ENCODE measurements around the gene CALHM5.
"Not testable (repeated sequence)": the region's sequence is repeated elsewhere in the genome, so short reads cannot be mapped to it uniquely, and the experiment has no call there.

CALHM5 gene

GRCh38 chr6:116485559-116486184 lies 25.8 kb upstream of the CALHM5 start:
- TF ChIP-seq, protein P1, sequence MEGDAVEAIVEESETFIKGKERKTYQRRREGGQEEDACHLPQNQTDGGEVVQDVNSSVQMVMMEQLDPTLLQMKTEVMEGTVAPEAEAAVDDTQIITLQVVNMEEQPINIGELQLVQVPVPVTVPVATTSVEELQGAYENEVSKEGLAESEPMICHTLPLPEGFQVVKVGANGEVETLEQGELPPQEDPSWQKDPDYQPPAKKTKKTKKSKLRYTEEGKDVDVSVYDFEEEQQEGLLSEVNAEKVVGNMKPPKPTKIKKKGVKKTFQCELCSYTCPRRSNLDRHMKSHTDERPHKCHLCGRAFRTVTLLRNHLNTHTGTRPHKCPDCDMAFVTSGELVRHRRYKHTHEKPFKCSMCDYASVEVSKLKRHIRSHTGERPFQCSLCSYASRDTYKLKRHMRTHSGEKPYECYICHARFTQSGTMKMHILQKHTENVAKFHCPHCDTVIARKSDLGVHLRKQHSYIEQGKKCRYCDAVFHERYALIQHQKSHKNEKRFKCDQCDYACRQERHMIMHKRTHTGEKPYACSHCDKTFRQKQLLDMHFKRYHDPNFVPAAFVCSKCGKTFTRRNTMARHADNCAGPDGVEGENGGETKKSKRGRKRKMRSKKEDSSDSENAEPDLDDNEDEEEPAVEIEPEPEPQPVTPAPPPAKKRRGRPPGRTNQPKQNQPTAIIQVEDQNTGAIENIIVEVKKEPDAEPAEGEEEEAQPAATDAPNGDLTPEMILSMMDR (IDR thresholded peaks at IDR 0.05; ENCODE audit: borderline replicate concordance, insufficient read depth, low read depth, low read length), result no peak

DNA sequence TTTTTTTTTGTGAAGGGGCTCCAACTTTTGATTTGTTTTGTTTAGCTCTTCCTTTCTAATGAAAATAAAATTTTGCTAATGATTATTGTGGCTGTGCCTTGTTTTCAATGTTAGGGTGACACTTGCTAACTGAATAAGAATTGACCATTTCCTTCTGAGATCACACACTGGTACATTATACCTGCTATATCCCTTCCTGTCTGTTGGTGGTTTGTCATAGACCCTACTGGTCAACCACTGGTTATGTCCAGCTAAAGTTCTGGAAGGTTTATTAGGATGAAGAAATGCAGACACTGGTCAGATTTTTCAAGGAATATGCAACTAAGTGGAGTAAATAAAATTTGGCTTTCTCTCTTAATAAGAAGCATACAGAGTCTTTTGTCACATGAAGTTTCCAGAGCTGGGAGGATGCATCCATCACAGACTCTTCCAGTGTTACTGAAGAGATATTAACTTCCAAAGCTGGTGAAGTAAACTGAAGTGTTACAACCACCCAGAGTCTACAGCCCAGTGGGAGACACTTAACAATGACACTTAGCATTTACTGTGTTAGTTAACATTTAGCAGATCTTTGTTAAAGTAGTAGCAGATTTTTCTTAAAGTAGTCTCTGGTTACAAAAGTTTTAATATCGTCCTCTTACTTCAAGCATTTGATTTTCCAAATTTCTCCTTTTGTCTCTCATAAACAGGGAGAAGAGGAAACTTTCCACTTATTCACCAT lies 19.7 kb upstream of the CALHM5 start:
- H3K4me3 ChIP-seq (ENCODE audit: low read depth, low read length), result no peak overlapping the region
- TF ChIP-seq, protein P1 (IDR thresholded peaks at IDR 0.05; ENCODE audit: borderline replicate concordance, insufficient read depth, low read depth, low read length), result no peak

More at GRCh38 chr6:116485559-116486184, 25.8 kb upstream of the CALHM5 start:
- H3K4me3 ChIP-seq (ENCODE audit: low read depth, low read length), result no peak overlapping the region

GRCh38 chr6:116492331-116493067 lies 18.9 kb upstream of the CALHM5 start:
- H3K4me3 ChIP-seq (ENCODE audit: low read depth, low read length), result no peak overlapping the region
- TF ChIP-seq, protein P1 (IDR thresholded peaks at IDR 0.05; ENCODE audit: borderline replicate concordance, insufficient read depth, low read depth, low read length), result no peak

- H3K4me3 ChIP-seq (ENCODE audit: low read depth, low read length), result not testable (repeated sequence)
Measured at GRCh38 chr6:116495161-116495560, 16.3 kb upstream of the CALHM5 start.

DNA sequence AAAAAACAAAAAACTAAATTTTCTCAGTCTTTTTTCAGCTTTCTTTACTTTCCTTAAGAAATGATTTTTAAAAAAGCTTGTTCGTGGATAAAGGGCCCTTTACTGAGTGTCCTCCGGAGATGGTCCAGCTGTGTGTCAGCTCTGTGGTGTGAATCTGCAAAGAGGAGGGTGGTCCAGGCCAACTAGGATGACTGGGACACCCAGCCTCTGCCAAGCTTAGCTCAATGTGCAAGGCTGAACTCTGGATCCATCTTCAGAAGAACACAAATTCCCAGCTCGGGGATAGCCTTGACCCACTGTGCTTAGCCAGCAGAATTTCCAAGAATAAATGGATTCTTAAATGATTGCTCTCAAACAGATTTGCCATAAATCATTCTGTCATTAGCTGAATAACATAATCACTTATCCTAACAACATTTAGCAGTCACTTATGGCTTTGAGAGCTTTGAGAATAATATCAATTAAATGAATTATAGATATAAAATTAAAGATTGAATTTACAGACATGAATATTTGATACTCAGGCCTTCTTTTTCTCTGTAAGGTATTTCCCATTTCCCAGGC lies 14.2 kb upstream of the CALHM5 start:
- no peak overlapping the region for H3K4me3 ChIP-seq (ENCODE audit: low read depth, low read length)
- TF ChIP-seq, protein P1 (IDR thresholded peaks at IDR 0.05; ENCODE audit: borderline replicate concordance, insufficient read depth, low read depth, low read length), result no peak

GRCh38 chr6:116500969-116501433 lies 10.4 kb upstream of the CALHM5 start:
- H3K4me3 ChIP-seq (ENCODE audit: low read depth, low read length), result no peak overlapping the region
- TF ChIP-seq, protein P1 (IDR thresholded peaks at IDR 0.05; ENCODE audit: borderline replicate concordance, insufficient read depth, low read depth, low read length), result no peak

DNA sequence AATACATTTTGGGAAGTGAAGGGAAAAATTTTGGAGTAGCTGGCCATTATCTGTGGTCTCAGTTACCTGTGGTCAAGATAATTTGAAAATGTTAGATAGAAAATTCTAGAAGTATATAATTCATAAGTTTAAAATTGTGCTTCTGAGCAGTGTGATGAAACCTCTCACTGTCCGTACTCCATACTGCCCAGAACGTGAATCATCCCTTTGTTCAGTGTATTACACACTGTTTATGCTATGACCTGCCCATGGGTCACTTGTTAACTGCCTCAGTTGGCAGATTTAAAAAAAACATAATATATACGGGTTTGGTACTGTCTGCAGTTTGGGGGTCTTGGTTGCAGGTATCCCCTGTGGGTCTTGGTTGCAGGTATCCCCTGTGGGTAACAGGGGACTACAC lies 4.1 kb upstream of the CALHM5 start:
- TF ChIP-seq, protein P1 (IDR thresholded peaks at IDR 0.05; ENCODE audit: borderline replicate concordance, insufficient read depth, low read depth, low read length), result no peak
- H3K4me3 ChIP-seq (ENCODE audit: low read depth, low read length), result no peak overlapping the region

Measured in GM12875 (cell line).